GM12878 (cell line): Measurements from ENCODE around the gene PPHLN1. TPM values are rescaled to one million over a fixed set of nuclear protein-coding genes. Genes with fewer than 3 reads are reported as not detected.

Experiments
- ATAC-seq: fragments of 200-7000 bp; cut with Tn5 transposase; 3 replicates; pipeline ENCODE4 v1.9.1; 2020; ENCODE audit warnings: mild to moderate bottlenecking, moderate library complexity
- BruUV-seq: library from RNA; stranded (reverse); fragments of 400-500 nt; replicated peaks from 2 replicates; lab custom pipeline; 2021; lab: Mats Ljungman, UMichigan
- CTCF ChIA-PET: fragments of 300-600 bp; sonication (Branson Sonifier 250); formaldehyde crosslinking; extraction: SDS; loops from one replicate; lab custom pipeline; 2021; ENCODE audit warnings: inconsistent platforms; lab: Yijun Ruan, JAX
- POLR2A ChIA-PET: fragments of 350-600 bp; formaldehyde crosslinking; extraction: SDS; loops from one replicate; lab custom pipeline; 2021; ENCODE audit warnings: inconsistent platforms; lab: Charles Lee
- RAD21 ChIA-PET: fragments of 300-600 bp; sonication (Branson Sonifier 250); formaldehyde crosslinking; loops from one replicate; lab custom pipeline; 2023; ENCODE audit warnings: antibody characterized with exemption; ENCODE audit not compliant: unreplicated experiment; lab: Charles Lee
- SMC1A ChIA-PET: fragments of 300-600 bp; sonication (Branson Sonifier 250); formaldehyde crosslinking; loops from one replicate; lab custom pipeline; 2023; ENCODE audit not compliant: unreplicated experiment, uncharacterized antibody; lab: Charles Lee
- DNase-seq: peaks from one replicate; pipeline ENCODE4 v3.0.0-alpha.2; 2011; ENCODE audit warnings: low read depth, low spot score
- FAIRE-seq: peaks from 3 replicates; lab custom pipeline; 2011; peaks lifted over from hg19 to GRCh38; lab: Jason Lieb, UNC
- H2AFZ ChIP-seq: 2 replicates; pipeline ENCODE4 v1.6.0; 2011; ENCODE audit warnings: low read depth, low read length, control low read depth; ENCODE audit not compliant: control insufficient read depth
- H3K27ac ChIP-seq: 2 replicates; pipeline ENCODE4 v1.5.1; 2011; ENCODE audit warnings: control low read depth; ENCODE audit not compliant: control insufficient read depth, insufficient read depth
- H3K27me3 ChIP-seq, 2 experiments: replicated peaks in 1 of 2; 2 replicates each; pipeline versions ENCODE4 v1.6.0 to v1.6.1; 2011; ENCODE audit warnings: low read length in 1 of 2; ENCODE audit not compliant: control insufficient read depth in 2 of 2, insufficient read depth in 2 of 2
- H3K36me3 ChIP-seq, 2 experiments: 2 replicates each; pipeline ENCODE4 v1.5.1; 2011; ENCODE audit warnings: low read length in 1 of 2; ENCODE audit not compliant: control insufficient read depth in 2 of 2, insufficient read depth in 2 of 2
- H3K4me1 ChIP-seq: 2 replicates; pipeline ENCODE4 v1.6.1; 2011; ENCODE audit warnings: mild to moderate bottlenecking, low read length, moderate library complexity, mixed read lengths; ENCODE audit not compliant: control insufficient read depth, insufficient read depth
- H3K4me2 ChIP-seq: 2 replicates; pipeline ENCODE4 v1.6.0; 2011; ENCODE audit warnings: control low read depth; ENCODE audit not compliant: control insufficient read depth, insufficient read depth
- H3K4me3 ChIP-seq: fragments of 200-600 bp; sonication (generic); 2 replicates; pipeline ENCODE4 v1.5.1; 2016
- H3K79me2 ChIP-seq: 2 replicates; pipeline ENCODE4 v1.6.0; 2011; ENCODE audit warnings: low read length; ENCODE audit not compliant: control insufficient read depth, insufficient read depth
- H3K9ac ChIP-seq: 2 replicates; pipeline ENCODE4 v1.8.0; 2011; ENCODE audit warnings: low read length, control low read depth, mixed read lengths; ENCODE audit not compliant: control insufficient read depth, insufficient read depth
- H3K9me3 ChIP-seq: replicated peaks from 3 replicates; pipeline ENCODE4 v1.5.1; 2011; ENCODE audit warnings: mild to moderate bottlenecking, low read length; ENCODE audit not compliant: control insufficient read depth, insufficient read depth
- H4K20me1 ChIP-seq: 2 replicates; pipeline ENCODE4 v1.6.0; 2011; ENCODE audit not compliant: control insufficient read depth, insufficient read depth
- EZH2 ChIP-seq: IDR thresholded peaks from 2 replicates; pipeline ENCODE4 v1.6.1; 2012; ENCODE audit warnings: low read depth, mild to moderate bottlenecking, control low read depth, inconsistent platforms, low read length, borderline replicate concordance; ENCODE audit not compliant: control insufficient read depth
- MEF2B ChIP-seq: fragments of 450-650 bp; IDR thresholded peaks from 2 replicates; pipeline ENCODE4 v1.6.1; 2018; ENCODE audit warnings: mild to moderate bottlenecking, moderate library complexity; ENCODE audit not compliant: partially characterized antibody, poor library complexity, severe bottlenecking
- PML ChIP-seq: IDR thresholded peaks from 2 replicates; pipeline ENCODE4 v1.6.1; 2012; ENCODE audit warnings: low read length, inconsistent platforms
- WGBS: methylation state at CpG from one replicate; pipeline ENCODE4 v1.1.6; 2016; ENCODE audit warnings: low lambda C conversion rate; ENCODE audit not compliant: insufficient replicate concordance, insufficient coverage; ENCODE audit errors: missing lambda C conversion rate; 5-methylcytosine and 5-hydroxymethylcytosine counted together
- in situ Hi-C: fragments of 300-500 bp; cut with MboI; formaldehyde crosslinking; loops from 9 replicates; pipeline ENCODE4 v1.14.3; 2018; ENCODE audit warnings: mixed read lengths
- intact Hi-C: fragments of 100-400 bp; cut with micrococcal nuclease; formaldehyde crosslinking; loops from one replicate; pipeline ENCODE4 v1.14.2; 2022; ENCODE audit not compliant: unreplicated experiment
- polyA plus RNA-seq, 11 experiments: library from polyadenylated mRNA; depleted of rRNA in 4 of 11; unstranded in 6 of 11; stranded (reverse) in 5 of 11; fragments of >200 nt; fragmentation: Nextera tagmentation in 4 of 11; fragmentation: Illumina TruSeq in 1 of 11; extraction: Ambion mirVana in 4 of 11; extraction: Trizol in 1 of 11; gene quantifications; 1 replicate in 1 of 11; 2 replicates in 10 of 11; pipeline versions ENCODE4 v1.2.1 to v1.2.3, GENCODE V29; 2011 to 2016; ENCODE audit warnings: inconsistent platforms in 2 of 11, missing spikeins in 2 of 11, low read depth in 1 of 11
- total RNA-seq, 4 experiments: library from RNA; depleted of rRNA in 3 of 4; stranded (reverse); fragments of >200 nt in 3 of 4; fragmentation: Illumina TruSeq in 1 of 4; extraction: Trizol in 1 of 4; gene quantifications; 2 replicates each; pipeline versions ENCODE4 v1.2.1 to v1.2.3, GENCODE V29; 2013 to 2021
- TF ChIP-seq, protein P1 (sequence below): IDR thresholded peaks from 2 replicates; pipeline ENCODE4 v1.6.1; 2012; ENCODE audit warnings: low read depth, low read length, improper control_type of control experiment

Gene PPHLN1
- total and polyA plus RNA-seq, 10 of the 15 experiments (the other 5 are each of a cell fraction or from before 2014, with no cell fraction given) = 73.6 to 117 (median 92.1) TPM

DNA sequence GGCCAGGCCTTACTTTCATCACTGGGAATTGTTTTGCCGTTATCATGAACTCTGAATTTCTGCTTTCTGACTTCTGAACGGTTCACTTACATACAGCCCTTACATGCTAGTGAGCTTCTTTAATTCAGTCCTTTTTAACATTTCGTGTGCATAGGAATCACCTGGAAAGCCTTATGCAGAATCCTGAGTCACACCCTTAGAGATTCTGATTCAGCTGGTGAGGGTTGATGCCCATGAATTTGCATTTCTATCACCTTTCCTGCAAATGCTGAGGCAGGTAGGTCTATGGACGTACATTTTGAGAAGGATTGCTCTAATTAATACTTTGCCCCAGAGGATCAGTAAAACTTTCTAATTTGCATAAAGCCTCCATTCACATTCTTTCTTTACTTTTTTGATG lies 44.0 kb downstream of the PPHLN1 start:
- 58% methylated on average over 4 of the region's 4 CpGs for WGBS
- peaks cover 0 to 3% of the 10 kb centered on the region in 2 experiments; a peak in 3 of 4 replicates for H3K36me3 ChIP-seq
- TF ChIP-seq, protein P1, sequence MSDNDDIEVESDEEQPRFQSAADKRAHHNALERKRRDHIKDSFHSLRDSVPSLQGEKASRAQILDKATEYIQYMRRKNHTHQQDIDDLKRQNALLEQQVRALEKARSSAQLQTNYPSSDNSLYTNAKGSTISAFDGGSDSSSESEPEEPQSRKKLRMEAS = no peak
- TF ChIP-seq PML = no peak
- TF ChIP-seq EZH2 = no peak
- TF ChIP-seq MEF2B = no peak
- DNase-seq (no peak), FAIRE-seq (no peak), ATAC-seq (no peak)
- no peak overlapping the region for H3K27ac ChIP-seq
- no peaks in the 10 kb centered on the region for H4K20me1 ChIP-seq
- ChIA-PET SMC1A (interaction anchor here (0.9 to 3.6 kb wide), 4 partner anchors 10 to 345 kb away, joined by 3 to 16 read pairs (median 4); no protein-coding TSS in a partner anchor), RAD21 (interaction anchor here (1.8 kb wide), 1 partner anchor 42 kb away, joined by 6 read pairs; no protein-coding TSS in a partner anchor), POLR2A (no interaction called here), CTCF (interaction anchor here (0.9 to 8.1 kb wide), 6 partner anchors 10 to 1093 kb away, joined by 3 to 80 read pairs (median 18); no protein-coding TSS in a partner anchor)
- in situ Hi-C loops = loop anchor here (25.0 kb wide), 1 partner anchor 1108 kb away; no protein-coding TSS in a partner anchor
- no peak overlapping the region for H3K9ac ChIP-seq
- no TSS peak for BruUV-seq
- intact Hi-C loops = loop anchor here (5.0 to 10.0 kb wide), 5 partner anchors 38 to 1423 kb away; no protein-coding TSS in a partner anchor
- H3K4me1 ChIP-seq = peaks cover 4% of the 10 kb centered on the region
- no peaks in the 10 kb centered on the region for H3K27me3 ChIP-seq
- peaks cover 1% of the 10 kb centered on the region for H3K79me2 ChIP-seq
- no peak overlapping the region for H3K4me3 ChIP-seq
- H2AFZ ChIP-seq = no peak overlapping the region
- H3K9me3 ChIP-seq = no peaks in the 10 kb centered on the region
- H3K4me2 ChIP-seq = no peak overlapping the region
